Sigmoid colon (tissue), 7 donors: ENCODE measurements around the gene ADARB1. TPM values are rescaled to one million over a fixed set of nuclear protein-coding genes. Genes with fewer than 3 reads are reported as not detected.

Experiments used
- DNase-seq: peaks from one replicate; pipeline ENCODE4 v3.0.0-alpha.2; 2019
- H3K27ac ChIP-seq, 4 donors: fragments of 200-600 bp; sonication (generic); one replicate each; pipeline ENCODE4 v1.5.1; 2016 to 2019; ENCODE audit warnings: mild to moderate bottlenecking in 1 of 4
- H3K27me3 ChIP-seq, 3 donors: fragments of 200-600 bp; sonication (generic); one replicate each; pipeline ENCODE4 v1.5.1; 2019; ENCODE audit warnings: mild to moderate bottlenecking in 1 of 3
- H3K36me3 ChIP-seq, 4 donors: fragments of 200-600 bp; sonication (generic); one replicate each; pipeline ENCODE4 v1.5.1; 2016 to 2019
- H3K4me1 ChIP-seq, 4 donors: fragments of 200-600 bp; sonication (generic); one replicate each; pipeline ENCODE4 v1.5.1; 2017 to 2019
- H3K4me3 ChIP-seq, 4 donors: fragments of 200-600 bp; sonication (generic); one replicate each; pipeline ENCODE4 v1.5.1; 2017 to 2019; ENCODE audit warnings: mild to moderate bottlenecking in 2 of 4, moderate library complexity in 1 of 4
- H3K9me3 ChIP-seq, 4 donors: fragments of 200-600 bp in 3 of 4; sonication (generic) in 3 of 4; one replicate each; pipeline versions ENCODE4 v1.5.1 to v1.6.1; 2013 to 2019
- CTCF ChIP-seq, 4 experiments: fragments of 450-650 bp in 3 of 4; fragments of 200-600 bp in 1 of 4; IDR thresholded peaks; one replicate each; pipeline ENCODE4 v1.5.1; 2016 to 2019; ENCODE audit warnings: antibody characterized with exemption in 4 of 4, mild to moderate bottlenecking in 3 of 4, moderate library complexity in 2 of 4
- EP300 ChIP-seq, 4 donors: sonication (generic); formaldehyde crosslinking; IDR thresholded peaks; one replicate each; pipeline ENCODE4 v1.6.1; 2017; ENCODE audit warnings: antibody characterized with exemption in 4 of 4
- POLR2A ChIP-seq, 2 donors: fragments of 450-650 bp; IDR thresholded peaks; one replicate each; pipeline ENCODE4 v1.6.1; 2016; ENCODE audit warnings: antibody characterized with exemption in 2 of 2, mild to moderate bottlenecking in 2 of 2, moderate library complexity in 2 of 2
- POLR2AphosphoS5 ChIP-seq, 4 donors: sonication (generic); formaldehyde crosslinking; IDR thresholded peaks; one replicate each; pipeline ENCODE4 v1.6.1; 2017; ENCODE audit warnings: antibody characterized with exemption in 4 of 4
- WGBS, 2 donors: extraction: QIAGEN DNeasy Blood & Tissue Kit; methylation state at CpG; one replicate each; pipeline ENCODE4 v1.1.7; 2013; 5-methylcytosine and 5-hydroxymethylcytosine counted together
- intact Hi-C: fragments of 100-400 bp; cut with DNase I; formaldehyde crosslinking; loops from one replicate; pipeline ENCODE4 v1.15.1; 2023
- polyA plus RNA-seq, 3 donors: library from polyadenylated mRNA; stranded (reverse); fragments of 200-250 nt; gene quantifications; one replicate each; pipeline ENCODE4 v1.2.3, GENCODE V29; 2013
- total RNA-seq, 4 donors: library from RNA; depleted of rRNA; stranded (reverse); fragments of >200 nt; gene quantifications; one replicate each; pipeline ENCODE4 v1.1.0, GENCODE V29; 2016
- donor health status: healthy with polysubstance abuse.
- donor health status: Bipolar disorder and iron deficiency.
- donor health status: healthy.

ADARB1 gene
- total and polyA plus RNA-seq, 7 donors: 0.92 to 102 (median 41.3) TPM

GRCh38 chr21:45069085-45069484, 5.3 kb upstream of the ADARB1 start:
- no peaks in the 10 kb centered on the region for H3K36me3 ChIP-seq
- H3K27me3 ChIP-seq: no peaks in the 10 kb centered on the region
- TF ChIP-seq POLR2AphosphoS5 (IDR thresholded peaks at IDR 0.05) (no peak), CTCF (IDR thresholded peaks at IDR 0.05) (no peak), POLR2A (IDR thresholded peaks at IDR 0.05) (no peak), EP300 (IDR thresholded peaks at IDR 0.05) (no peak)
- no peaks in the 10 kb centered on the region for H3K9me3 ChIP-seq
- intact Hi-C loops: no loop called here
- no peak overlapping the region for H3K27ac ChIP-seq
- no peak for DNase-seq
- H3K4me3 ChIP-seq: no peak overlapping the region
- H3K4me1 ChIP-seq: peaks cover 0 to 14% (median 4%) of the 10 kb centered on the region in 4 donors
- WGBS, 2 donors: 94 to 95% methylated on average over 11 of the region's 11 CpGs

GRCh38 chr21:45069711-45070110, 4.7 kb upstream of the ADARB1 start:
- TF ChIP-seq POLR2A (IDR thresholded peaks at IDR 0.05) (no peak), POLR2AphosphoS5 (IDR thresholded peaks at IDR 0.05) (no peak), CTCF (IDR thresholded peaks at IDR 0.05) (no peak), EP300 (IDR thresholded peaks at IDR 0.05) (no peak)
- no peak overlapping the region for H3K27ac ChIP-seq
- WGBS, 2 donors: 86 to 88% methylated on average over 5 of the region's 5 CpGs
- H3K9me3 ChIP-seq: no peaks in the 10 kb centered on the region
- no peaks in the 10 kb centered on the region for H3K27me3 ChIP-seq
- DNase-seq: no peak
- H3K4me1 ChIP-seq: peaks cover 0 to 12% (median 4%) of the 10 kb centered on the region in 4 donors
- no peak overlapping the region for H3K4me3 ChIP-seq
- intact Hi-C loops: loop anchor here (5.0 kb wide), 2 partner anchors 52 to 112 kb away; no protein-coding TSS in a partner anchor
- no peaks in the 10 kb centered on the region for H3K36me3 ChIP-seq

GRCh38 chr21:45071078-45071873, 3.1 kb upstream of the ADARB1 start:
- 88% methylated on average over 24 of the region's 24 CpGs for WGBS, 2 donors
- Histone ChIP-seq H3K4me1 (peaks cover 0 to 20% (median 9%) of the 10 kb centered on the region in 4 donors), H3K27me3 (no peaks in the 10 kb centered on the region), H3K9me3 (no peaks in the 10 kb centered on the region), H3K27ac (no peak overlapping the region), H3K36me3 (no peaks in the 10 kb centered on the region), H3K4me3 (no peak overlapping the region)
- no peak for TF ChIP-seq POLR2A (IDR thresholded peaks at IDR 0.05)
- no peak for TF ChIP-seq EP300 (IDR thresholded peaks at IDR 0.05)
- no peak for TF ChIP-seq CTCF (IDR thresholded peaks at IDR 0.05)
- DNase-seq: peak; percentile 59
- intact Hi-C loops: loop anchor here (5.0 kb wide), 2 partner anchors 54 to 114 kb away; no protein-coding TSS in a partner anchor

GRCh38 chr21:45071874-45072737, 2.3 kb upstream of the ADARB1 start:
- intact Hi-C loops: loop anchor here (5.0 kb wide), 2 partner anchors 55 to 115 kb away; no protein-coding TSS in a partner anchor
- peak; percentile 62 for DNase-seq

More at GRCh38 chr21:45071874-45072737, 2.3 kb upstream of the ADARB1 start:
- Histone ChIP-seq H3K27ac (no peak overlapping the region), H3K4me3 (no peak overlapping the region), H3K27me3 (no peaks in the 10 kb centered on the region), H3K4me1 (peaks cover 0 to 27% (median 13%) of the 10 kb centered on the region in 4 donors), H3K9me3 (no peaks in the 10 kb centered on the region), H3K36me3 (no peaks in the 10 kb centered on the region)
- WGBS, 2 donors: 93 to 94% methylated on average over 32 of the region's 32 CpGs
- TF ChIP-seq EP300 (IDR thresholded peaks at IDR 0.05): no peak
- no peak for TF ChIP-seq POLR2A (IDR thresholded peaks at IDR 0.05)
- no peak for TF ChIP-seq CTCF (IDR thresholded peaks at IDR 0.05)
- TF ChIP-seq POLR2AphosphoS5 (IDR thresholded peaks at IDR 0.05): no peak
